Iris pigment epithelial cell (primary cell): ENCODE results near the gene UVRAG.
"Not testable (repeated sequence)": the region's sequence is repeated elsewhere in the genome, so short reads cannot be mapped to it uniquely, and the experiment has no call there.

Experiments
- DNase-seq: peaks from one replicate; pipeline ENCODE4 v3.0.0-alpha.2; 2011; ENCODE audit warnings: low read depth

The UVRAG gene

DNA sequence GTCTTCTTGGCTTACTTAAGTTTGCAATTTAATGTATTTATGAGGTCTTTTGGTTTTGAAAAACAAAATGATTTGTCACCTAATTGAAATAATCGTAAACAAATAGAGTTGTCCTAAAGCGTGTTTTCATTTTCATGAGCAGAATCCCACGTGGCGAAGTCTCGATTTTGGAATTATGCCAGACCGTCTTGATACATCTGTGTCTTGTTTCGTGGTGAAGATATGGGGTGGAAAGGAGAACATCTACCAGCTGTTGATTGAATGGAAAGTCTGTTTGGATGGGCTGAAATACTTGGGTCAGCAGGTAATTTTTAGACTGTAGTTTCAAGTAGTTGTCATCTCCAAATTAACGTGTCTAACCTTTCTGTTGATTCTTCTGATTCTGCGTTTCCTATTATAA, 64.7 kb downstream of the UVRAG start:
- no peak for DNase-seq

DNA sequence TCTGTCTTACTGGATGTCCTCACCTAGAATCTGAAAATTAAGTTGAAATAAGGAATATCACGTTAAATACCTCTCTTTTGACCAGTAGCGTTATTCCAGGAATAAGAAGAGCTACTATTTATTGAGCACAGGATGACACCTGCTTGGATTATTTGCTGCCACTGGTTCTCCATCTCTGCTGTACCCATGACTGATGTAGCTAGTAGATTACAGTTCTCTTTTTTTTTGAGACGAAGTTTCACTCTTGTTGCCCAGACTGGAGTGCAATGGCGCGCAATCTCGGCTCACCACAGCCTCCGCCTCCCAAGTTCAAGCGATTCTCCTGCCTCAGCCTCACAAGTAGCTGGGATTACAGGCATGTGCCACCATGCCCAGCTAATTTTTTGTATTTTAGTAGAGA, 65.3 kb downstream of the UVRAG start:
- not testable (repeated sequence) for DNase-seq

DNA sequence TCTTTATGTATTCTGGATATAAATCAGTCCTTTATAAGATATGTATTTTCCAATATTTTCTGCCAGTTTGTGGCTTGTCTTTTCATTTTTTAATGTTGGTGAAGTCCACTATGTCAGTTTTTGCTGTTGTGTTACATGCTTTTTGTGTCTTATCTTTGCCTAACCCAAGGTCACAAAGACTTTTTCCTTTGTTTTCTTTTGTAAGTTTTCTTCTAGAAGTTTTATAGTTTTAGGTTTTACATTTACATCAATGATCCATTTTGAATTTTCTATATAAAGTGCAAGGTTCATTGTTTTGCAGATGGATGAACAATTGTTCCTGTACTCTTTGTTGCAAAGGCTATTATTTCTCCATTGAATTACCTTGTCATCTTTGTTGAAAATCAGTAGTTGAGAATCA, 69.3 kb downstream of the UVRAG start:
- no peak for DNase-seq

DNA sequence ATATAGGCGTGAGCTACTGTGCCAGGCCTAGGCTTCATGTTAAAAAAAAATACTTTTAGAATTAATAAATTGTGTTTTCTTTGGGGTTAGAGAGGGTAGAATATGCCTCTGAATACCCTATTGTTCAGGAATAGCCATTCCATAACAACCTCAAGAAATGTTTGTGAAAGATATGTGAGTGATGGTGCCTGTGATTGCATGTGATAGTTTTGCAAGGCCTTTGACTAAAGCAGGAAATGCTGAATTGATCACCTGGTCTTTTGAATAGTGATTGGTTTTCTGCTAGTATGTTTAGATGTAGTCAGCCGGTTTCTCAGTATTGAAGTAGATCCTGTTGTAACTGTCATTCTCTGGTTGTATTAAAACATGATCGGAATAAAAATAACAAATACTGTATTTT, 73.4 kb downstream of the UVRAG start:
- no peak for DNase-seq

DNA sequence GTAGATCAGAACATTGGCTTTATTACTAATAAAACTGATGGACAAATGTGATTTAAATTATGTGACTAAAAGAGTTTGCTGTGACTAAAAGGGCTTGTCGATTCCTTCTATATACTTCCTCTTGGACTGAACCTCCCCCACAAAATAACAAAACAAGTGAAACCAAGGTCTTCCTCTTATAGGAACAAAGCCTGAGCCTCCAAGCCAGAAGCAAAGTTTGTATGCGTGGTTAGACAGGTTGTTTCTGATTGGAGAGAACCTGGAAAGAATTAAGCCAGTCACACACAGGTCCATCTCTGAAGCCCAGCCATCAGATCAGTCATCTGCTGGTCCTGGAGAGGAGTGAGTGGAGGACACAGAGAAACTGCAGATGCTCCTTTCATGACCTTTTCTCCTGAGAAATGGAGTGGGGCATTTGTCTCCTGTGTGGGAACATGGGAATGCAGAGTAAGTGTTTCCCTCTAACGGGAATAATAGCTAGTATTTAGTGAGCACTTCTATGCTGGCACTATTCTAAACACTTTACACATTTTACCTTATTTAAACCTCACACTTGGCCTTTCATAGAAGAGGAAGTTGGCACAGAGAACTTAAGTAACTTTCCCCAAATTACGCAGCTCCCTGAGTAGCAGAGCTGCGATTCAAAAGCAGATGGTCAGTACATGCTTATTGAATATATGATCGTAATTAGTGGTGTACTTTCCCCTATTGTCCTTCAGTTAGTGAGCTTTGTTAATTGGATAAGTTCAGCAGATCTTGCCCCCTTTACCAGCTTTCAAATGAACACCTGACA, 77.1 kb downstream of the UVRAG start:
- DNase-seq, result no peak

DNA sequence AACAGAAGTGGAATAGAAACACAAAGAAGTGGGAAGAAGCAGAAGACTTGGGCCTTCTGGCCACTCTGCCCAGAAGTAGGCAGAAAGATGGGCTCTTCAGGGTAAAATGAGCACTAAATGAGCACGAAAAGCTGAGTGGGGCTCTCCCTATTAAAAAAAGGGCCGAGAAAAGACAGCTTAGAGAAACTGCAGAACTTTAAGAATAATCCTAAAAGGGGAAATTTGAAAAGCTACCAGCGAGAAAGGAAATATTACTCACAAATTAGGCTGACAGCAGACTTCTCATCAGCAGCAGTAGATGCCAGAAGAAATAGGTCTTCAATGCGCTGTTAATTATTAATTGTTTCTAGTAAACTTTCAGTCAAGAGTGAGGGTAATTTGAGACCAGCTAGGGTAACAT, 78.2 kb downstream of the UVRAG start:
- no peak for DNase-seq

DNA sequence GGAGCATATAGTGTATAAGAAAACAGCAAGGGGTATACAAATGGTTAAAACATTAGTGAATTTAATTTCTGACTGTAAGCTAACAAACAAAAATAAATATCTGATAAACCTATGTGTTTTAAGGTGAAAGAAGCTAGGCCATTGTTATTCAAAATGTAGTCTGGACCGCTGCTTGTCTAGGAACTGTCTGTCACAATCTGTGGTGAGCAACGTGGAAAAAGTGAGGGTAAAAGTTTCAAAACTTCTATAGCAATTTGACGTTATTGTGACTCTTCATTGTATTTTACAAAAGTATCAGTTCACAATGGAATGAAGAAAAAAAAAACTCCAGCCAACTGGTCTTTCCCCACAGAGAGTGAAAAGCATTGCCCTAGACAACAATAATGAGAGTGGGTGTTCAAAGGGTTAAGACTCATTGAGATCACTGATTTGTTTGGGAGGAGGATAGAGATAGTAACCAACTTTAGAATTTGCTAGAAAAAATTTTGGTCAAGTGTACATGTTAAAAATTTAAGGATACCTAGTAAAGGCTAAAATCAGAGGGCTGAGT, 79.1 kb downstream of the UVRAG start:
- no peak for DNase-seq

DNA sequence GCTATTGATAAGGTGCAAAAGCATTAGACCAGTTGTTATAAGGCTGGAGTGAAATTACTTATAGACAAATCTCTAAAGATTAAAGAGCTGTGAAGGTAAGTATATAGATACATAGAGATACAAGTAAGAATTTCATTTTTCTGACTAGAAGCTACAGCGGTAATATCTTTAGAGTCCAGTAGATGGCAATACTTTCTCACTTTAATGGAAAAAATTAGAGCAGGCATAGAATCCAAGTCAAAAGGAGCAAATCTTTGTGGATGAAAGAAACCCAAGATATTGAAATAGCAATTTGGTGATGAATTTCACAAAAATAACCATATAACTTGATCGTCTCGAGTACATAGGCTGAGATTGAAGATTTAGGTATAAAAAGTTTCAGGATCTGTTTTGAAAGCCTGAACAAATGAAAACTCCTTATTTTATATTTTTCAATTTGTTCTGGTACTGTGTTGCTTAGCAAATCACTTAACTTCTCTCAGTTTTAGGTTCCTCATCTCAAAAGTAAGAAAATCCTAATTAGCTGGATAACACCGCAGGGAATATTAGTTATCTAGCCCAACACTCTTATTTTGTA, 81.9 kb downstream of the UVRAG start:
- peak; percentile 43 for DNase-seq

DNA sequence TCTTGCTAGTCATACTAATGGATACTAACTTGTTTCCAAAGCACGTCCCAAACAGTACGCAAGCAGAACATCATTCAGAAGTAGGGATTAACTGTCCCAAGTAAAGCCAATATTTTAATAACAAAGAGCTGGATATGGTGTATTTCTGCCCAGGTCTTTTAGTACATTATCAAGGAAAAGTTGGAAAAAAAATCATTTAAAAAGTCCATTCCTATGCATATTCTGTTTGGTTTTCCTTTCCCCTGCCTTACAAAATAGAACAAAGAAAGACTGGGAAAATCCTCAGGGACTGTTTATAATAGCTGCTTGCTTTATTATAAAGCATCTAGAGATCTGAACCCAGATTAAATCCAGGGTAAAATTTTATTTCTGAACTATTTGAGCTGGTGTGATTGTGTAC, 83.9 kb downstream of the UVRAG start:
- DNase-seq, result no peak

DNA sequence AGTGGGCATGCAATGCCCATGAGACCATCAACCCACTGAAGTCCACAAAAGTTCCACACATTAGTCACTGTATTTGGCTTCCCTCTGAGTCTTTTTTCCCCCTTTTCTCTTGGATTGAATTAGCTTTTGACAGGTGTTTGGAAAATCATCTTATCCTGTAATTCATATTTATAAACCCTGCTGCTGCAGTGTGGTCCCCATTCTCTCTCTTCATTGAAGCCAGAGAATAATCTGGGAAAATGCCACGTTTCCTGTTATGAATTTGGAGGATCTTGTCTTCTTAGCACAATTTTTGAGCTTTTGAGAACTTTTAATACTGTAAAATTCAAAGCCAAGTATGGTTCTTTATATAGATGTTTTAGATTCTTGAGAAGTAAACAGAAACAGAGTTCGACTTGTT, 84.8 kb downstream of the UVRAG start:
- DNase-seq, result no peak

DNA sequence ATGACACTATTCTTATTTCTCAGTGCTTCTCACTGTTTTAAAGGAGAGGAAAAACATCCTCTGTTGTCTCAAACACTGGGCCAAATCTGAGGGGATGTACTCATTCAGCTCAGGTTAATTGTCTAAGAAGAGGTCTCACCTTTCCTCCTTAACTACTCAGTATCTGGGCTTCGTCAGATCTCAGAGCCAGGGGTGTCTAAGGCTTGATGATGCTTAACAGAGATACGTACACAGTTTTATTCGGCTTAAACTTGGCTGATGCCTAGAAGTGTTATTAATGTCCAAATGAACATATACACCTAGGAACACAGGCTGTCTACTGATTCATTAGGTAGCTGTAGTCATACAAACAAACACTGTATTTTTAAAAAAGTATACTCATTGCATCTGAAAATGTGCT, 85.8 kb downstream of the UVRAG start:
- DNase-seq, result no peak

DNA sequence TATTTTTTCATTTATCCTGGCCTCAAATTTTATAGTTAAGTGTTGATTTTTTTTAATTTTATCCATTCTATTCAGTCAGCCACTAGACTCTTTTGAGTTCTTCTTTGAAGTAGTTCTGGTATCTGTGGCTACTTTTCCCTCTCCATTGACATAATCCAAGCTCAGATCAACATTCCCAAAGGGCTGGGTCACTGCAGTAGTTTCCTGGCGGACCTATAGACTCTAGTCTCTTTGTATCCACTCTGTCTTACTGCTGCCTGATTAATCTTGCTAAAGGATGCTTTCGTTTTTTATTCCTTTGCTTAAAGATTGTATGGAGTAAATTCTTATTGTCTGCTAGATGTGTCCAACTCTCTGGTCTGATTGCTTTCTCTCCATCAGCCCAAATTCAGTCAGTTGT, 87.6 kb downstream of the UVRAG start:
- no peak for DNase-seq

DNA sequence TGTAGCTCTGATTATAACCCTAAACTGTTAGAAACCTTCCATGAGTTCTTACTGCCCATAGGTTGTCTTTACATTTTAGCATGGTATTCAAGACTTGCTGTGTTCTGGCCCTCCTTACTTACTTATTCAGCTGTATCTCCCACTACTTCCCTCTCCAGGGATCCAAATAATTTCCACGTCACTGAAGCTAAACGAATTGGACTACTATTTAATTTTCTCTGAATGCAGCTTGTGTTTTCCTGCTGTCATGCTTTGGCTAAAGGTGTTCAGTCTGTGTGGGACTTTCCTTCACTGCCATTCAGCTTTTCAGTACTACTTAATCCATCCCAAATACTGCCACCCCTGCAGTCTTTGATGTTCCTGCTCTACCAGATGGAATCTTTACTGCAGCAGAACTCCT, 88.3 kb downstream of the UVRAG start:
- no peak for DNase-seq

DNA sequence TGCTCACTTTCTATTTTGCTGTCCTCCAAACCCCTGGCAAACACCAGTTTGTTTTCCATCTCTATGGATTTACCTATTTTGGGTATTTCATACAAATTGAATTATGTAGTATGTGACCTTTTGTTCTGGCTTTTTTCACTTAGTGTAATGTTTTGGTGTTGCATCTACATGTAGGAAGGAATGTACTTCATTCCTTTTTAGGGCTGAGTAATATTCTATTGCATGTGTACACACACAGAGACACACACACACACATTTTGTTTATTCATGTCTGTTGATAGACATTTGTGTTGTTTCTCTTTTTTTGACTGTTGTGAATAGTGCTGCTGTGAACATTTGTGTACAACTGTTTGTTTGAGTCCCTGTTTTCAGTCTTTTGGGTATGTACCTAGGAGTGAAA, 90.4 kb downstream of the UVRAG start:
- DNase-seq, result no peak

DNA sequence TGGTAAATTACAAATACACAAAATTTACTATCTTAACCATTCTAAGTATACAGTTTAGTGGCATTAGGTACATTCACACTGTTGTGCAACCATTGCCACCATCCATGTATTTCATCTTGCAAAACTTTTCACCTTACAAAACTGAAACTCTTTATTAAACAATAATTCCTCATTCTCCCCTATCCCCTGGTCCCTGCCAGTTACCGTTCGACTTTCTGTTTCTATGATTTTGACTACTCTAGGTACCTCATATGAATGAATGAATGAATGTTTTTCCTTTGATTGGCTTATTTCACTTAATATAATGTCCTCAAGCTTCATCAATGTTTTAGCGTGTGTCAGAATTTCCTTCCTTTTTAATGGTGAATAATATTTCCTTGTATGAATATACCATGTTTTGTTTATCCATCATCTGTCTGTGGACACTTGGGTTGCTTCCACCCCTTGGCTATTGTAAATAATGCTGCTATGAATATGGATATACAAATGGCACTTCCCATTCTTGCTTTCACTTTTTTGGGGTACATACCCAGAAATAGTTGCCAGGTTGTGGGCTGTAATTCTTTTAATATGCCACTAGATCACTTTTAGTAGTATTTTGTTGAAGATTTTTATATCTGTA, 93.0 kb downstream of the UVRAG start:
- no peak for DNase-seq

DNA sequence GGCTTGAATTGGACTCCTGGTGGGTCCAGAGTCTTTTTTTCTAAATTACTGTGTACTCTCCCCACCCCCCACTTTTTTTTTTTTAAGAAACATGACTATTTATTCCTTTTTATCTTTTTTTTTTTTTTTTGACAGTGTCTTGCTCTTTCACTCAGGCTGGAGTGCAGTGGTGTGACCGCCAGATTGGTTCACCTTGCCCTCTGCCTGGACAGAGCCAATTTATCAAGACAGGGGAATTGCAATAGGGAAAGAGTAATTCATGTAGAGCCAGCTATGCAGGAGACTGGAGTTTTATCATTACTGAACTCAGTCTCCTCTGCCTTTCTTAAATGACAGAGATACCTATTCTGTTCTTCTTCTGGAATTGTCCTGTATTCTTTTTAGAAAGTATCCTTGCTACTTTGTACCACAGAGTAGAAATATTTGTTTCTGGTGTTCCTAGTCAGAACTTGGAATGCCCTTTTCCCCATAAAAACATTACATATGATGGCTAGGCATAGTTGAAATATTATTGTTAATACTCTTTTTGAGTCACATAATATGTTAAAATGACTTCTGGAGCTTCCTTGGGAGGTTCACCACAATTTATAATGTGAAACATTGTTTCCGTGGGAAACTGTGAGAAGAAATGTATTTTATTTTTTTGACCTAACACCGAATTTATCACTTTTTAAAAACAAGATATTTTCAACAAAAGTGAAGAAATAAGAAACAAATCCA, 95.6 kb downstream of the UVRAG start:
- no peak for DNase-seq

DNA sequence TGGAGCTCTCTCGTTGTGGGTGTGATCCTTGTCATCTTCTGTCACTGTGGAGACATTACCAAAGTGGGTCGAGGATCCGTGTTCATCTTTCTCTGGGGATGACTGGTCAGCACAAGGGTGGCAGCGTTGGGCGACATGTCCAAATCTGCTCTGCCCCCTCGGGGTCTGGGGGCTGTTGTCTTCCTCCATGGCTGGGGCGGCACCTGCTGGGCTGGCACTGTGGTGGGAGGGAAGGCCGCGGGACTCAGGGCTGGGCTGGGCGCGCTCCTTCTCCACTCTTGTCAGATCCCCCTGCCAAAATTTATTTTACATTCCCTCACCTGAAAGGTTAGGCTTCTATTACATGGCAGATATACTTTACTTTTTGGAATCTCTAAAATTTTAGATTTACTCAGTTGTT, 96.4 kb downstream of the UVRAG start:
- DNase-seq, result no peak

DNA sequence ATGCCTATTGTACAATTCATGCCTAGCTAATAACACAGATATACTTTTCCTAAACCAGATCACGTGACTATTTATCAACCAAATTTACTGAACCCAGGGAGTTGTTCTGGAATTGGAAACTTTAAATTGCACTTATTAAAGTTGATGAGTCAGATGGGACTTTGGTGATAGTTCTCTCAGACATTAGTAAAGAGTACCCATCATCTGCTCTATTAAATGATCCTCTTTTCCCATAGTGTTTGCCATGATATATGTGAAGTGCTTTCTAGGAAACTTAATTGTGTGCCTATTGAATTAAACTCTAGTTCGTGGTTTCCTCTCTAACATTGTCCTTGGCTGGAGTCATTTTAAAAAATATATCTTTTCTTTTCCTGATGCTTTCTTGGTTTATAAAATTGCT, 99.0 kb downstream of the UVRAG start:
- no peak for DNase-seq

DNA sequence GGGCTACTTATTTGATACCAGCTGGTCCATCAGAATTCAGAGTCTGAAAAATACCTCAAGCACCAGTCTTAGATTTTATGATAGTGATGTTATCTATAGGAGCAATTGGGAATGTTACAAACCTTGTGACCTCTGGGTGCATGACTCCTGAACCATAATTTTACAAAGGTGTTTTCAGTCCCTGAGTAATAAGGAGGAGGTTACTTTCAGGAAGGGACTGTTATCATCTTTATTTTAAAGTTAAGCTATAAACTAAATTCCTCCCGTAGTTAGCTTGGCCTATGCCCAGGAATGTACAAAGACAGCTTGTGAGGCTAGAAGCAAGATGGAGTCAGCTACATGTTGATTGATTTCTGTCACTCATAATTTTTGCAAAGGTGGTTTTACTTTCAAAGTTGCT, 101.9 kb downstream of the UVRAG start:
- no peak for DNase-seq

DNA sequence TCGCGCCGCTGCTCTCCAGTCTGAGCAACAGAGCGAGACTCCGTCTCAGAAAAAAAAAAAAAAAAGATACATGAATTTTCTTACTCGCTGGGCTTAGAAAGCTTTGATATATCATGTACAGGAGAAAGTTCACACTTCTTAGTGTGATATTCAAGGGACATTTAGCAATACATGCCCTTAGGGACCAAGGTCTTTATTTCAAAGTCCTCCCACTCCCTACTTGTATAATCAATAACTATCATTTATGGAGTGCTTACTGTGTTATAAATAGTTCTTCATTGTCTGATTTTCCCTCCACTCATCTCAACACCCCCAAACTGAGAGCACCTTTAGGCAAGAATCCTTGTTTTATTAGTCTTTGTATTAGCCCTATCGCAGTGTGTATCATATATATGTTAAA, 103.3 kb downstream of the UVRAG start:
- no peak for DNase-seq

DNA sequence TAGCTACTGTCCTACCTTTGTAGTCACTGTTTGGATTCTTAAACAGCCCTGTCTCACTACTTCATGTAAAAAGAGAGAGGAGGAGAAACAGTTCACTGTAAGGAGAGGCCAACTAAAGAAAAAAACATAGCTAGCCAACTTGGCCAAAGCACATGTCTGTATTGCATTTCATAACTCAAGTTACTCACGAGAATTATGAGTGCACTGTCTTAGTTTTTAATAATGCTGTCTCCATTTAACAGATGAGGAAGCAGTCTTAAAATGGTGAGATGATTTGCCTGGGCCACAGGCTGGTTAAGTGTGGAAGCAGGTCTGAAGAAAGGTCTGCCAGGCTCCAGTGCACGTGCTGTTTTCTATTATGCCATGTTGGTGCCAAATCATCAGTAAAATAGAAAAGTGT, 104.5 kb downstream of the UVRAG start:
- DNase-seq, result peak; percentile 32

DNA sequence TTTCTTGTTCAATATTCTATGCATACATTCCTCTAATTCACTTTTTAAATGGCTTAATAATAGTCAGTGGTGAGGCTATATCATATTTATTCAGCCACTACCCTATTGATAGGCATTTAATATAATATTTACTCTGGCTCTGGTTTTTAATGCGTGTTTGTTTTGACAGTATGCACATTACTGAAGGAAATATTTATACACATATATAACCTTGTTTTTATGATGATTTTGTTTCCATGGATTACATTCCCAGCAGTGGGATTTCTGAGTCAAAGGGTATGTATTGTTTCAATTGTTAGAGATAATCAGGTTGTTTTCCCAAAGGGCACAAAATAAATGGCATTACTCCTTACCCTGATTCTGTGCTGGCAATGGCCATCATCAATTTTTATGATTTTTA, 105.8 kb downstream of the UVRAG start:
- DNase-seq, result no peak

DNA sequence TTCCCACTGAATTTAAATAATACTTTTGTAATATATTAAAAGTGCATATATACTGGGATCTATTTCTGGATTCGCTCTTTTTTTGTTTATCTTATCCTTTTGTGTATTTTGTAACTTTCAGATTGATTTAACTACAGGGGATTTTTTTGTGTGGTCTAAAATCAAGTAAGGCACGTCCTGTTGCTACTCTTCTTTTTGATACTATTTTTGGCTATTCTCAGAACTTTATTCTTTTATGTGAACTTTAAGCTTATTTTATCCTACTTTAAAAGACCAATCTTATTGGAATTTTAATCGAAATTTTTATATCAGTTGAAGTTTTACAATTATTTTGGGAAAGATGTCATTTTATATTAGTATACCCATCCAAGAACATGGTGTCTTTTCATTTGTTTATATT, 106.8 kb downstream of the UVRAG start:
- DNase-seq, result no peak
